Heart right ventricle (tissue), 16 donors: ENCODE results near the gene IMMP2L. TPM values are rescaled to one million over a fixed set of nuclear protein-coding genes. Genes with fewer than 3 reads are reported as not detected.
"Not testable (repeated sequence)": the region's sequence is repeated elsewhere in the genome, so short reads cannot be mapped to it uniquely, and the experiment has no call there.

Source experiments
- ATAC-seq, 8 donors: fragments of 200-7000 bp; cut with Tn5 transposase; one replicate each; pipeline ENCODE4 v1.9.1; 2020; ENCODE audit warnings: mild to moderate bottlenecking in 8 of 8, moderate library complexity in 8 of 8, moderate number of reproducible peaks in 1 of 8
- DNase-seq, 2 donors: peaks; one replicate each; pipeline ENCODE4 v3.0.0-alpha.2; 2020
- H3K27ac ChIP-seq, 10 donors: fragments of 200-600 bp; sonication (generic) in 2 of 10; one replicate each; pipeline versions ENCODE4 v1.5.0 to v1.8.0; 2020 to 2022; ENCODE audit warnings: mild to moderate bottlenecking in 3 of 10
- H3K27me3 ChIP-seq, 7 donors: fragments of 200-600 bp; one replicate each; pipeline ENCODE4 v1.8.0; 2021 to 2022; ENCODE audit warnings: mild to moderate bottlenecking in 2 of 7
- H3K36me3 ChIP-seq, 9 donors: fragments of 200-600 bp; sonication (generic) in 1 of 9; one replicate each; pipeline versions ENCODE4 v1.5.0 to v1.8.0; 2020 to 2022; ENCODE audit warnings: mild to moderate bottlenecking in 2 of 9
- H3K4me1 ChIP-seq, 9 donors: fragments of 200-600 bp; sonication (generic) in 1 of 9; one replicate each; pipeline versions ENCODE4 v1.5.0 to v1.8.0; 2020 to 2022; ENCODE audit warnings: mild to moderate bottlenecking in 4 of 9
- H3K4me3 ChIP-seq, 10 donors: fragments of 200-600 bp; sonication (generic) in 2 of 10; one replicate each; pipeline versions ENCODE4 v1.5.0 to v1.8.0; 2020 to 2022; ENCODE audit warnings: mild to moderate bottlenecking in 7 of 10, moderate library complexity in 2 of 10
- H3K9me3 ChIP-seq, 11 donors: fragments of 200-600 bp in 10 of 11; sonication (generic) in 2 of 11; one replicate each; pipeline versions ENCODE4 v1.5.0 to v1.8.0; 2013 to 2022; ENCODE audit warnings: mild to moderate bottlenecking in 2 of 11, control low read depth in 1 of 11, moderate library complexity in 1 of 11
- WGBS, 2 donors: extraction: QIAGEN DNeasy Blood & Tissue Kit; methylation state at CpG; one replicate each; pipeline ENCODE4 v1.1.7; 2013; ENCODE audit warnings: inconsistent platforms in 1 of 2; 5-methylcytosine and 5-hydroxymethylcytosine counted together
- intact Hi-C, 10 donors: fragments of 100-400 bp; cut with DNase I; formaldehyde crosslinking; loops; one replicate each; pipeline versions ENCODE4 v1.11.1 to v1.14.2; 2022
- polyA plus RNA-seq, 2 donors: library from polyadenylated mRNA; stranded (reverse); fragments of 200-250 nt; gene quantifications; one replicate each; pipeline ENCODE4 v1.2.3, GENCODE V29; 2013
- total RNA-seq, 10 donors: library from RNA; stranded (reverse); fragmentation: NEBNext Ultra II Directional in 3 of 10; extraction: Animal tissue kit (Norgen Biotek cat#: 25700) in 3 of 10; gene quantifications; one replicate each; pipeline versions ENCODE4 v1.2.1 to v1.2.4, GENCODE V29; 2021 to 2023
- TF ChIP-seq, protein P1 (sequence below), 9 donors: fragments of 200-600 bp; sonication (generic) in 2 of 9; IDR thresholded peaks; one replicate each; pipeline versions ENCODE4 v1.5.0 to v1.8.0; 2021 to 2022; ENCODE audit warnings: antibody characterized with exemption in 9 of 9, mild to moderate bottlenecking in 5 of 9, moderate library complexity in 1 of 9
- donor health status: Arrhythmogenic right ventricular cardiomyopathy.
- donor health status: ischemic (EF 13 %, LVEDD 7.1; RV severe dilation, severe dysfunction).
- donor health status: healthy with polysubstance abuse.
- donor health status: DM: no; HTN: yes; CAD: no.
- donor health status: DM: no; HTN: no; CAD: no.
- donor health status: ischemic (EF 25% LVEDD 6.9; RV normal size, moderate dysfunction).
- donor health status: ischemic (EF 25% LVEDD 5.7; RV mildly dilated, moderate dysfunction).
- donor health status: healthy.
- donor health status: DM: yes; HTN: yes; CAD: no.
- donor health status: Ischemic cardiomyopathy.
- donor health status: ischemic (EF 35%, LVEDD 5.7; RV mildly dilated, moderate dysfunction).
- donor health status: nonischemic (EF 11% LVEDD 7.7; RV severe dilation, severe dysfunction).
- donor health status: DM: yes; HTN: yes; CAD: no.
- donor health status: PGD.
- donor health status: ischemic (EF 29% LVEDD 5.4; RV normal size, mild dysfunction).
- donor health status: nonischemic (EF 23%, LVEDD 6.1; RV moderate dilation, normal function).

IMMP2L gene
- total and polyA plus RNA-seq, 12 donors = 4.3 to 20.8 (median 17.3) TPM

DNA sequence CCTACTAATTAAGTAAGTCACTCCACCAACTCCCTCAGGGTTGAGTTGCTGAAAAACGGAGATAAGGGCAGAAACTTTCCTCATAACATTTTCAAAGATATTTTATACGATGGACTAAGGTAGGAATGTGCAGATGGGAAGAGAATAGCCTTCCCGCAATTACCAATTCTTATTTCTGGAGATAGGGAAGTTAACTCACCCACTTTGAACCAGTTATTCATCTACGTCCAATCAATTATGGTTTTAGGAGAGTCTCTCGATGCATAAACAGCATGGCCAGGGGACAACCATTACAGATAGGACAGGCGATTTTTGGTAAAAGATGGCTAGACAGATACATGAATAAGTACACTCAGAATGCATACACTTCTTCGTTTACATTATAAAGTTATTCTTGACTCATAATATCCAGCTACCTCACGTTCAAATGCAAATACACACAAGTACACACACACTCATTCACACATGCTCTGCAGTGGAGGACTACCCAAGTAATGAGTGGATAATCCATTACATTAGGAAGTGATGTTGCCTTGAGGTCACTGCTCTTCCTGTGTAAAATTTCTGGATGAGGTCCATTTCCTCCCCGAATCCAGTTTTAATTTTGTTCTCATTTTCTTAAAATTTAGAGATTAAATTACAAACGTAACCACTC is 25.2 kb upstream of the IMMP2L start:
- Histone ChIP-seq H3K36me3 (no peaks in the 10 kb centered on the region), H3K4me1 (no peaks in the 10 kb centered on the region), H3K27me3 (peaks cover 0 to 2% (median 0%) of the 10 kb centered on the region in 7 donors), H3K4me3 (no peak overlapping the region), H3K9me3 (no peaks in the 10 kb centered on the region), H3K27ac (no peak overlapping the region)
- TF ChIP-seq, protein P1, sequence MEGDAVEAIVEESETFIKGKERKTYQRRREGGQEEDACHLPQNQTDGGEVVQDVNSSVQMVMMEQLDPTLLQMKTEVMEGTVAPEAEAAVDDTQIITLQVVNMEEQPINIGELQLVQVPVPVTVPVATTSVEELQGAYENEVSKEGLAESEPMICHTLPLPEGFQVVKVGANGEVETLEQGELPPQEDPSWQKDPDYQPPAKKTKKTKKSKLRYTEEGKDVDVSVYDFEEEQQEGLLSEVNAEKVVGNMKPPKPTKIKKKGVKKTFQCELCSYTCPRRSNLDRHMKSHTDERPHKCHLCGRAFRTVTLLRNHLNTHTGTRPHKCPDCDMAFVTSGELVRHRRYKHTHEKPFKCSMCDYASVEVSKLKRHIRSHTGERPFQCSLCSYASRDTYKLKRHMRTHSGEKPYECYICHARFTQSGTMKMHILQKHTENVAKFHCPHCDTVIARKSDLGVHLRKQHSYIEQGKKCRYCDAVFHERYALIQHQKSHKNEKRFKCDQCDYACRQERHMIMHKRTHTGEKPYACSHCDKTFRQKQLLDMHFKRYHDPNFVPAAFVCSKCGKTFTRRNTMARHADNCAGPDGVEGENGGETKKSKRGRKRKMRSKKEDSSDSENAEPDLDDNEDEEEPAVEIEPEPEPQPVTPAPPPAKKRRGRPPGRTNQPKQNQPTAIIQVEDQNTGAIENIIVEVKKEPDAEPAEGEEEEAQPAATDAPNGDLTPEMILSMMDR (IDR thresholded peaks at IDR 0.05) = no peak
- intact Hi-C loops = no loop called here
- DNase-seq (no peak), ATAC-seq (no peak)
- WGBS, 2 donors = 76 to 78% methylated on average over 10 of the region's 10 CpGs

DNA sequence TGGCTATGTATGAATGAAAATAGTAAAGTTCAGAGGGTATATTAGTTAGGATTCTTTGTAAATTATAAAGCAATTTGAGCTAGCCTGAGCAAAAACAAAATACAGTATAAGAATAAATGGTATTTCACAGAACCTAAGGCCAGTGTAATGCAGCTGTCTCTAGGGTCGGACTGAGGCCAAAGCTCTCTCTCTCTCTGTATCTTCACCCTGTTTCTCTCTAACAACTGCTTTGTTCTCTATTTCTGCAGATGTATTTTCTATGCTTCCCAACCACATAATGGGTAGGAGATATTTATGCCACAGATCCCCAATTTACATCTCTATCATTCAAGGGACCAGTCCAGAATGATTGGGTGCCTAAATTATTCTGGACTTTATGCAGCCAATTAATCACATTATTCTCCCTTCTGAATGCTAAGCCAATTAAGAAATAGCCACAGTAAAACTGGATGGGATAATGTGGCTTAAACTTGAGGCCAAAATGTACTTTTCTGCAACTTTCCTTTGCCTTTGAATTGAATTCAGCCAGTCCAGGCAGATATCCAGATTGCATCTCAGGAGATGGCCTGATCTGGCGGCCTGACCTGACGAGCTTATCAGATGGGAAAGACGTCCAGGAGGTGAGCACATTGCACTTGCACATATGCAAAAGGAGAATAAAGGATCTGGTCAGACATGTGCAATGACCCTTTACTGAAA is 24.6 kb upstream of the IMMP2L start:
- TF ChIP-seq, protein P1 (IDR thresholded peaks at IDR 0.05) = no peak
- DNase-seq = no peak
- no peak for ATAC-seq
- Histone ChIP-seq H3K27me3 (peaks cover 0 to 2% (median 0%) of the 10 kb centered on the region in 7 donors), H3K27ac (no peak overlapping the region), H3K4me3 (no peak overlapping the region), H3K4me1 (no peaks in the 10 kb centered on the region), H3K9me3 (no peaks in the 10 kb centered on the region), H3K36me3 (no peaks in the 10 kb centered on the region)
- intact Hi-C loops = no loop called here
- WGBS, 2 donors = 47 to 52% methylated on average over 4 of the region's 4 CpGs

DNA sequence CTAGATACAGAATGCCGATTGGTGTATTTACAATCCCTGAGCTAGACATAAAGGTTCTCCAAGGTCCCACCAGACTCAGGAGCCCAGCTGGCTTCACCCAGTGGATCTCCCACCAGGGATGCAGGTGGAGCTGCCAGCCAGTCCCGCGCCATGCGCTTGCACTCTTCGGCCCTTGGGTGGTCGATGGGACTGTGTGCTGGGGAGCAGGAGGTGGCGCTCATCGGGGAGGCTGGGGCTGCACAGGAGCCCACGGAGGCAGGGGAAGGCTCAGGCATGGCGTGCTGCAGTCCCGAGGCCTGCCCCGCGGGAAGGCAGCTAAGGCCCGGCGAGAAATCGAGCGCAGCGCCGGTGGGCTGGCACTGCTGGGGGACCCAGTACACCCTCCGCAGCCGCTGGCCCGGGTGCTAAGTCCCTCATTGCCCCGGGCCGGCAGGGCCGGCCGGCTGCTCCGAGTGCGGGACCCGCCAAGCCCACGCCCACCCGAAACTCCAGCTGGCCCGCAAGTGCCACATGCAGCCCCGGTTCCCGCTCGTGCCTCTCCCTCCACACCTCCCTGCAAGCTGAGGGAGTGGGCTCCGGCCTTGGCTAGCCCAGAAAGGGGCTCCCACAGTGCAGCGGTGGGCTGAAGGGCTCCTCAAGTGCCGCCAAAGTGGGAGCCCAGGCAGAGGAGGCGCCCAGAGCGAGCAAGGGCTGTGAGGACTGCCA is 19.6 kb upstream of the IMMP2L start:
- H3K4me1 ChIP-seq, H3K4me3 ChIP-seq, H3K36me3 ChIP-seq, H3K27me3 ChIP-seq, intact Hi-C loops, H3K27ac ChIP-seq, ATAC-seq, DNase-seq: not testable (repeated sequence)
- peaks cover 0 to 17% (median 3%) of the 10 kb centered on the region in 11 donors for H3K9me3 ChIP-seq
- WGBS, 2 donors = 94 to 95% methylated on average over 26 to 38 of the region's 40 CpGs

DNA sequence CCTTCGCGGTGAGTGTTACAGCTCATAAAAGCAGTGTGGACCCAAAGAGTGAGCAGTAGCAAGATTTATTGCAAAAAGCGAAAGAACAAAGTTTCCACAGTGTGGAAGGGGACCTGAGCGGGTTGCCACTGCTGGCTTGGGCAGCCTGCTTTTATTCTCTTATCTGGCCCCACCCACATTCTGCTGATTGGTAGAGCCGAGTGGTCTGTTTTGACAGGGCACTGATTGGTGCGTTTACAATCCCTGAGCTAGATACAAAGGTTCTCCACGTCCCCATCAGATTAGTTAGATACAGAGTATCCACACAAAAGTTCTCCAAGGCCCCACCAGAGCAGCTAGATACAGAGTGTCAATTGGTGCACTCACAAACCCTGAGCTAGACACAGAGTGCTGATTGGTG is 18.9 kb upstream of the IMMP2L start:
- H3K4me1 ChIP-seq, ATAC-seq, H3K36me3 ChIP-seq, H3K4me3 ChIP-seq, H3K27me3 ChIP-seq, DNase-seq, intact Hi-C loops, H3K27ac ChIP-seq: not testable (repeated sequence)
- 81 to 83% methylated on average over 6 to 7 of the region's 7 CpGs for WGBS, 2 donors
- peaks cover 0 to 23% (median 3%) of the 10 kb centered on the region in 11 donors for H3K9me3 ChIP-seq

DNA sequence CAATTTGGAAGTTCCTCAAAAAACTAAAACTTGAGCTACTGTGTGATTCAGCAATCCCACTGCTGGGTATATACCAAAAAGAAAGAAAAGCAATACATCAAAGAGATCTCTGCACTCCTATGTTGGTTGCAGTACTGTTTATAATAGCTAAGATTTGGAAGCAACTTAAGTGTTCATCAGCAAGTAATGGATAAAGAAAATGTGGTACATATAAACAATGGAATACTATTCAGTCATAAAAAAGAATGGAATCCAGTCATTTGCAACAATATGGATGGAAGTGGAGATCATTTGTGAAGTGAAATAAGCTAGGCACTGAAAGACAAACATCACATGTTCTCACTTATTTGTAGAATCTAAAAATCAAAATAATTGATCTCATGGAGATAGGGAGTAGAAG is 16.5 kb upstream of the IMMP2L start:
- Histone ChIP-seq H3K27ac (no peak overlapping the region), H3K4me3 (no peak overlapping the region), H3K27me3 (no peaks in the 10 kb centered on the region), H3K4me1 (no peaks in the 10 kb centered on the region), H3K9me3 (peaks cover 0 to 31% (median 3%) of the 10 kb centered on the region in 11 donors), H3K36me3 (no peaks in the 10 kb centered on the region)
- DNase-seq (no peak), ATAC-seq (no peak)
- intact Hi-C loops = no loop called here
- TF ChIP-seq, protein P1 (IDR thresholded peaks at IDR 0.05) = no peak
